ENCODE measurements around the gene ERI3.

DNA sequence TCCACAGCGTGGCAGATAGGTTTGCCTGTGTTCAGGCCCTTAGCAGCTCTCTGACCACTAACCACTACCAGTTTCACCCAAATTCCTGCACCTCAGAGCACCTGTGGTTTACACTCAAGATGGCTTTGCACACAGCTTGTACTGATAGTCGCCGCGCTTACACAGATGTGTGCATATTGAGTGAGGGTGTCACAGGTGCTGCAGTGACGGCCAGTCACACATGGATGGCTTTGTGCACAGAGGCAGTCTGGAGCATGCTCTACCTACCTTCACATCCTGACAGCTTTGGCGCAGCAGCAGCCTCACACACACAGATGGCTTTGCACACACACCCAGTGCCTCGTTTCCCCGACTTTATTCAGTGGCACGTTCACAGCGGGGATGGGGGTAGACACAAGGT, 134.3 kb downstream of the ERI3 start:
- TF ChIP-seq, protein P1, sequence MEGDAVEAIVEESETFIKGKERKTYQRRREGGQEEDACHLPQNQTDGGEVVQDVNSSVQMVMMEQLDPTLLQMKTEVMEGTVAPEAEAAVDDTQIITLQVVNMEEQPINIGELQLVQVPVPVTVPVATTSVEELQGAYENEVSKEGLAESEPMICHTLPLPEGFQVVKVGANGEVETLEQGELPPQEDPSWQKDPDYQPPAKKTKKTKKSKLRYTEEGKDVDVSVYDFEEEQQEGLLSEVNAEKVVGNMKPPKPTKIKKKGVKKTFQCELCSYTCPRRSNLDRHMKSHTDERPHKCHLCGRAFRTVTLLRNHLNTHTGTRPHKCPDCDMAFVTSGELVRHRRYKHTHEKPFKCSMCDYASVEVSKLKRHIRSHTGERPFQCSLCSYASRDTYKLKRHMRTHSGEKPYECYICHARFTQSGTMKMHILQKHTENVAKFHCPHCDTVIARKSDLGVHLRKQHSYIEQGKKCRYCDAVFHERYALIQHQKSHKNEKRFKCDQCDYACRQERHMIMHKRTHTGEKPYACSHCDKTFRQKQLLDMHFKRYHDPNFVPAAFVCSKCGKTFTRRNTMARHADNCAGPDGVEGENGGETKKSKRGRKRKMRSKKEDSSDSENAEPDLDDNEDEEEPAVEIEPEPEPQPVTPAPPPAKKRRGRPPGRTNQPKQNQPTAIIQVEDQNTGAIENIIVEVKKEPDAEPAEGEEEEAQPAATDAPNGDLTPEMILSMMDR (IDR thresholded peaks at IDR 0.05) = no peak
- TF ChIP-seq POLR2AphosphoS5 (IDR thresholded peaks at IDR 0.05; ENCODE audit: insufficient read depth in 1 of 2, low read depth in 1 of 2) = no peak

Measured in vagina (tissue), 2 donors.